ENCODE data around the gene MACROD1. TPM values are rescaled to one million over a fixed set of nuclear protein-coding genes. Genes with fewer than 3 reads are reported as not detected.

MACROD1 gene
- total and polyA plus RNA-seq, 2 of the 13 experiments (the other 11 are each of a cell fraction or from before 2014, with no cell fraction given): 23.1 to 34.5 TPM

- no peak overlapping the region for H2AFZ ChIP-seq (ENCODE audit: low read length)
- CTCF ChIA-PET (ENCODE audit: low intra/inter-chr PET ratio, low total read pairs): no interaction called here
- intact Hi-C loops (cut with micrococcal nuclease; ENCODE audit: unreplicated experiment) (no loop called here), in situ Hi-C loops (cut with HindIII; ENCODE audit: extremely low pct_ligation_motif_present, low pct_unique_long_range_greater_than_20kb) (no loop called here)
- no TSS peak for BruUV-seq (replicated peaks)
- H3K4me1 ChIP-seq (ENCODE audit: insufficient read depth, low read length): peaks cover 47% of the 10 kb centered on the region
- peak overlapping the region; percentile 1; the same call in 1 of the 2 replicates for H3K4me2 ChIP-seq (ENCODE audit: low read depth, low read length)
- no peak overlapping the region for H3K4me3 ChIP-seq (replicated peaks in 1 of 3; ENCODE audit: insufficient read depth in 1 of 3, low read depth in 2 of 3, low read length in 3 of 3)
- ATAC-seq (peak; percentile 53), DNase-seq (ENCODE audit: low spot score) (peak; percentile 24), FAIRE-seq (peak; percentile 43)
- H3K27me3 ChIP-seq (ENCODE audit: control insufficient read depth in 1 of 2, insufficient read depth in 2 of 2, low read length in 2 of 2): no peaks in the 10 kb centered on the region
- H3K9me3 ChIP-seq (ENCODE audit: low read length): no peaks in the 10 kb centered on the region
- POLR2A ChIA-PET: interaction anchor here (0.7 to 1.4 kb wide), 3 partner anchors 11 to 57 kb away, joined by 3 read pairs; no protein-coding TSS in a partner anchor
- H4K20me1 ChIP-seq (ENCODE audit: insufficient read depth, low read length): no peaks in the 10 kb centered on the region; the same call in 1 of the 2 replicates
- WGBS (ENCODE audit: low lambda C conversion rate): 33% methylated on average over 6 of the region's 9 CpGs
- no peak overlapping the region for H3K9ac ChIP-seq (ENCODE audit: insufficient read depth, low read depth, low read length)
- no peaks in the 10 kb centered on the region for H3K79me2 ChIP-seq (ENCODE audit: insufficient read depth, low read length)
- H3K36me3 ChIP-seq (replicated peaks in 1 of 2; ENCODE audit: control insufficient read depth in 1 of 2, insufficient read depth in 2 of 2, low read length in 2 of 2): no peaks in the 10 kb centered on the region; a peak in 1 of 5 replicates
- no peak overlapping the region for H3K27ac ChIP-seq (ENCODE audit: extremely low read length, insufficient read depth, low read length)
- TF ChIP-seq SMARCC2 (IDR thresholded peaks at IDR 0.05) (no peak), PHF20 (CRISPR knock-in tag; IDR thresholded peaks at IDR 0.05) (no peak), GATAD2A (CRISPR knock-in tag; IDR thresholded peaks at IDR 0.05) (no peak), ZMYM3 (CRISPR knock-in tag; IDR thresholded peaks at IDR 0.05) (peak; percentile 29; the same call in 1 of the 2 replicates), ZKSCAN8 (CRISPR knock-in tag; IDR thresholded peaks at IDR 0.05; ENCODE audit: borderline replicate concordance) (peak; percentile 97), CEBPG (CRISPR knock-in tag; IDR thresholded peaks at IDR 0.05) (no peak), SMAD3 (CRISPR knock-in tag; IDR thresholded peaks at IDR 0.05) (no peak), ZSCAN29 (CRISPR knock-in tag; conservative IDR thresholded peaks at IDR 0.05) (no peak), FOXP1 (IDR thresholded peaks at IDR 0.05) (no peak), FOXP1 (CRISPR knock-in tag; IDR thresholded peaks at IDR 0.05) (peak; percentile 21; the same call in 1 of the 2 replicates), GFI1 (CRISPR knock-in tag; IDR thresholded peaks at IDR 0.05; ENCODE audit: borderline replicate concordance) (0 out of 2 replicates have a peak, but pooled peaks have one; percentile 48), ZNF562 (CRISPR knock-in tag; IDR thresholded peaks at IDR 0.05; ENCODE audit: borderline replicate concordance) (no peak), NCOA2 (CRISPR knock-in tag; IDR thresholded peaks at IDR 0.05) (no peak), FOXA1 (IDR thresholded peaks at IDR 0.05) (no peak), FOXA1 (CRISPR knock-in tag; IDR thresholded peaks at IDR 0.05) (0 out of 2 replicates have a peak, but pooled peaks have one; percentile 22), PATZ1 (CRISPR knock-in tag; IDR thresholded peaks at IDR 0.05) (peak; percentile 65), SALL1 (CRISPR knock-in tag; IDR thresholded peaks at IDR 0.05) (peak; percentile 23; the same call in 1 of the 2 replicates), HNF4A (CRISPR knock-in tag; IDR thresholded peaks at IDR 0.05) (0 out of 2 replicates have a peak, but pooled peaks have one; percentile 9), BHLHE40 (IDR thresholded peaks at IDR 0.05; ENCODE audit: low read length) (peak; percentile 80), SALL2 (CRISPR knock-in tag; IDR thresholded peaks at IDR 0.05) (peak; percentile 29; the same call in 1 of the 2 replicates), SOX6 (IDR thresholded peaks at IDR 0.05) (no peak), SOX6 (CRISPR knock-in tag; IDR thresholded peaks at IDR 0.05) (peak; percentile 51), EZH2 (conservative IDR thresholded peaks at IDR 0.05; ENCODE audit: low read depth, low read length) (no peak)
- TF ChIP-seq, protein P1, sequence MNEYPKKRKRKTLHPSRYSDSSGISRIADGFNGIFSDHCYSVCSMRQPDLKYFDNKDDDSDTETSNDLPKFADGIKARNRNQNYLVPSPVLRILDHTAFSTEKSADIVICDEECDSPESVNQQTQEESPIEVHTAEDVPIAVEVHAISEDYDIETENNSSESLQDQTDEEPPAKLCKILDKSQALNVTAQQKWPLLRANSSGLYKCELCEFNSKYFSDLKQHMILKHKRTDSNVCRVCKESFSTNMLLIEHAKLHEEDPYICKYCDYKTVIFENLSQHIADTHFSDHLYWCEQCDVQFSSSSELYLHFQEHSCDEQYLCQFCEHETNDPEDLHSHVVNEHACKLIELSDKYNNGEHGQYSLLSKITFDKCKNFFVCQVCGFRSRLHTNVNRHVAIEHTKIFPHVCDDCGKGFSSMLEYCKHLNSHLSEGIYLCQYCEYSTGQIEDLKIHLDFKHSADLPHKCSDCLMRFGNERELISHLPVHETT (CRISPR knock-in tag; conservative IDR thresholded peaks at IDR 0.05): no peak
- TF ChIP-seq, protein P2, sequence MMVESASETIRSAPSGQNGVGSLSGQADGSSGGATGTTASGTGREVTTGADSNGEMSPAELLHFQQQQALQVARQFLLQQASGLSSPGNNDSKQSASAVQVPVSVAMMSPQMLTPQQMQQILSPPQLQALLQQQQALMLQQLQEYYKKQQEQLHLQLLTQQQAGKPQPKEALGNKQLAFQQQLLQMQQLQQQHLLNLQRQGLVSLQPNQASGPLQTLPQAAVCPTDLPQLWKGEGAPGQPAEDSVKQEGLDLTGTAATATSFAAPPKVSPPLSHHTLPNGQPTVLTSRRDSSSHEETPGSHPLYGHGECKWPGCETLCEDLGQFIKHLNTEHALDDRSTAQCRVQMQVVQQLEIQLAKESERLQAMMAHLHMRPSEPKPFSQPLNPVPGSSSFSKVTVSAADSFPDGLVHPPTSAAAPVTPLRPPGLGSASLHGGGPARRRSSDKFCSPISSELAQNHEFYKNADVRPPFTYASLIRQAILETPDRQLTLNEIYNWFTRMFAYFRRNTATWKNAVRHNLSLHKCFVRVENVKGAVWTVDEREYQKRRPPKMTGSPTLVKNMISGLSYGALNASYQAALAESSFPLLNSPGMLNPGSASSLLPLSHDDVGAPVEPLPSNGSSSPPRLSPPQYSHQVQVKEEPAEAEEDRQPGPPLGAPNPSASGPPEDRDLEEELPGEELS (CRISPR knock-in tag; IDR thresholded peaks at IDR 0.05): 0 out of 2 replicates have a peak, but pooled peaks have one; percentile 55
These were observed 34.2 kb downstream of the MACROD1 start for GRCh38 chr11:64131683-64132190.

All from HepG2 (cell line).